Hepatocyte (in vitro differentiated cells): Measurements from ENCODE around the gene PRKCZ.

Source experiments
- CTCF ChIP-seq: fragments of 200-600 bp; sonication (generic); IDR thresholded peaks from 2 replicates; pipeline ENCODE4 v1.5.1; 2016; ENCODE audit warnings: antibody characterized with exemption, mild to moderate bottlenecking; ENCODE audit not compliant: poor library complexity
- EZH2 ChIP-seq: fragments of 200-600 bp; sonication (generic); IDR thresholded peaks from 2 replicates; pipeline ENCODE4 v1.6.1; 2016; ENCODE audit warnings: antibody characterized with exemption, mild to moderate bottlenecking, borderline replicate concordance
- EZH2phosphoT487 ChIP-seq: fragments of 200-600 bp; sonication (generic); IDR thresholded peaks from one replicate; pipeline ENCODE4 v1.6.1; 2018; ENCODE audit warnings: antibody characterized with exemption, mild to moderate bottlenecking, low read depth, moderate library complexity; ENCODE audit not compliant: unreplicated experiment, severe bottlenecking

GRCh38 chr1:2229911-2230731, 179.9 kb downstream of the PRKCZ start:
- TF ChIP-seq CTCF (no peak), EZH2 (no peak), EZH2phosphoT487 (no peak)
